HCEC 1CT (cell line): Measurements from ENCODE around the gene FHIT.
"Not testable (repeated sequence)": the region's sequence is repeated elsewhere in the genome, so short reads cannot be mapped to it uniquely, and the experiment has no call there.

Experiments used
- DNase-seq: peaks from one replicate; pipeline ENCODE4 v3.0.0-alpha.2; 2017

Gene FHIT

GRCh38 chr3:60912876-60913275 is 338.4 kb downstream of the FHIT start:
- DNase-seq = no peak

- no peak for DNase-seq
These were observed 339.1 kb downstream of the FHIT start for GRCh38 chr3:60912142-60912541.

- DNase-seq = no peak
These were observed 341.7 kb downstream of the FHIT start for GRCh38 chr3:60909526-60909925.

GRCh38 chr3:60906283-60906682 is 345.0 kb downstream of the FHIT start:
- no peak for DNase-seq

- DNase-seq = no peak
These were observed 352.9 kb downstream of the FHIT start for GRCh38 chr3:60898321-60898720.

- no peak for DNase-seq
These were observed 357.3 kb downstream of the FHIT start for GRCh38 chr3:60893946-60894345.

- no peak for DNase-seq
These were observed 361.0 kb downstream of the FHIT start for GRCh38 chr3:60890226-60890625.

GRCh38 chr3:60888952-60889351 is 362.3 kb downstream of the FHIT start:
- not testable (repeated sequence) for DNase-seq

GRCh38 chr3:60887574-60887973 is 363.7 kb downstream of the FHIT start:
- no peak for DNase-seq

- DNase-seq = no peak
These were observed 364.7 kb downstream of the FHIT start for GRCh38 chr3:60886518-60886917.

GRCh38 chr3:60884005-60884404 is 367.2 kb downstream of the FHIT start:
- DNase-seq = no peak

- DNase-seq = no peak
These were observed 374.1 kb downstream of the FHIT start for GRCh38 chr3:60877188-60877587.

- no peak for DNase-seq
These were observed 380.9 kb downstream of the FHIT start for GRCh38 chr3:60870396-60870795.

- DNase-seq = no peak
These were observed 384.1 kb downstream of the FHIT start for GRCh38 chr3:60867200-60867599.

- DNase-seq = no peak
These were observed 394.8 kb downstream of the FHIT start for GRCh38 chr3:60856257-60857046.

- no peak for DNase-seq
These were observed 396.0 kb downstream of the FHIT start for GRCh38 chr3:60855250-60855649.

GRCh38 chr3:60854791-60855190 is 396.5 kb downstream of the FHIT start:
- no peak for DNase-seq

GRCh38 chr3:60847791-60848190 is 403.5 kb downstream of the FHIT start:
- no peak for DNase-seq

- no peak for DNase-seq
These were observed 407.0 kb downstream of the FHIT start for GRCh38 chr3:60844256-60844655.

GRCh38 chr3:60841355-60841754 is 409.9 kb downstream of the FHIT start:
- DNase-seq = no peak

GRCh38 chr3:60839246-60839645 is 412.0 kb downstream of the FHIT start:
- no peak for DNase-seq

GRCh38 chr3:60835796-60836195 is 415.5 kb downstream of the FHIT start:
- DNase-seq = no peak

- DNase-seq = no peak
These were observed 422.2 kb downstream of the FHIT start for GRCh38 chr3:60829058-60829457.

- DNase-seq = no peak
These were observed 423.6 kb downstream of the FHIT start for GRCh38 chr3:60827666-60828065.

- no peak for DNase-seq
These were observed 424.7 kb downstream of the FHIT start for GRCh38 chr3:60826511-60826910.
